Panc1 (cell line): ENCODE measurements around the gene SPATA32. TPM values are rescaled to one million over a fixed set of nuclear protein-coding genes. Genes with fewer than 3 reads are reported as not detected.

ENCODE experiments used
- ATAC-seq: fragments of 200-7000 bp; cut with Tn5 transposase; 2 replicates; pipeline ENCODE4 v1.9.1; 2020; ENCODE audit warnings: mild to moderate bottlenecking, moderate library complexity
- BruUV-seq: library from RNA; stranded (reverse); fragments of 400-500 nt; replicated peaks from 2 replicates; lab custom pipeline; 2021; lab: Mats Ljungman, UMichigan
- CTCF ChIA-PET: fragments of 300-600 bp; sonication (Branson Sonifier 250); formaldehyde crosslinking; loops from one replicate; lab custom pipeline; 2022; ENCODE audit warnings: antibody characterized with exemption; lab: Charles Lee
- POLR2A ChIA-PET: fragments of 300-600 bp; sonication (Branson Sonifier 250); formaldehyde crosslinking; loops from one replicate; lab custom pipeline; 2022; ENCODE audit warnings: antibody characterized with exemption; lab: Charles Lee
- DNase-seq: peaks from one replicate; pipeline ENCODE4 v3.0.0-alpha.2; 2010; ENCODE audit warnings: low read depth, low spot score
- H3K27ac ChIP-seq: 2 replicates; pipeline ENCODE4 v1.5.1; 2011; ENCODE audit warnings: mild to moderate bottlenecking, low read length, inconsistent platforms
- H3K27me3 ChIP-seq: fragments of 200-500 bp; sonication (Bioruptor generic); 2 replicates; pipeline ENCODE4 v1.6.0; 2014; ENCODE audit warnings: low read length, inconsistent platforms; ENCODE audit not compliant: control insufficient read depth, insufficient read depth
- H3K36me3 ChIP-seq: fragments of 200-500 bp; sonication (Bioruptor generic); 2 replicates; pipeline ENCODE4 v1.5.1; 2014; ENCODE audit warnings: inconsistent platforms, mild to moderate bottlenecking, low read length, moderate library complexity; ENCODE audit not compliant: control insufficient read depth, insufficient read depth
- H3K4me1 ChIP-seq: 2 replicates; pipeline ENCODE4 v1.5.1; 2011; ENCODE audit warnings: inconsistent platforms, mild to moderate bottlenecking, low read length, moderate library complexity; ENCODE audit not compliant: control insufficient read depth, insufficient read depth
- H3K4me3 ChIP-seq, 2 experiments: 2 replicates each; pipeline ENCODE4 v1.5.1; 2011 to 2012; ENCODE audit warnings: low read depth in 2 of 2, low read length in 2 of 2, mild to moderate bottlenecking in 2 of 2, inconsistent platforms in 1 of 2, moderate library complexity in 1 of 2
- H3K9me3 ChIP-seq: fragments of 200-500 bp; sonication (Bioruptor generic); 2 replicates; pipeline ENCODE4 v1.5.1; 2014; ENCODE audit warnings: low read depth, mild to moderate bottlenecking, inconsistent platforms, low read length, moderate library complexity; ENCODE audit not compliant: control insufficient read depth, insufficient read depth
- CTCF ChIP-seq: fragments of 450-650 bp; IDR thresholded peaks from 2 replicates; pipeline ENCODE4 v1.5.1; 2017; ENCODE audit warnings: mild to moderate bottlenecking
- POLR2AphosphoS5 ChIP-seq: IDR thresholded peaks from 2 replicates; pipeline ENCODE4 v1.6.1; 2012; ENCODE audit warnings: mild to moderate bottlenecking, low read depth, low read length, moderate library complexity
- REST ChIP-seq, 2 experiments: IDR thresholded peaks; 2 replicates each; pipeline ENCODE4 v1.6.1; 2011 to 2012; ENCODE audit warnings: low read depth in 2 of 2, control low read depth in 1 of 2, low read length in 1 of 2, mild to moderate bottlenecking in 1 of 2, moderate library complexity in 1 of 2; ENCODE audit not compliant: insufficient read depth in 1 of 2
- SIN3A ChIP-seq: IDR thresholded peaks from 2 replicates; pipeline ENCODE4 v1.6.1; 2012; ENCODE audit warnings: low read depth, mild to moderate bottlenecking, low read length, moderate library complexity, borderline replicate concordance; ENCODE audit not compliant: insufficient read depth
- TCF7L2 ChIP-seq: IDR thresholded peaks from 2 replicates; pipeline ENCODE4 v1.6.1; 2011; ENCODE audit warnings: mild to moderate bottlenecking, low read depth, low read length, inconsistent platforms
- in situ Hi-C: cut with HindIII; loops from 2 replicates; pipeline ENCODE4 v1.10.0; 2016; ENCODE audit warnings: low sequenced_read_pairs, low pct_unique_long_range_greater_than_20kb
- intact Hi-C: fragments of 100-400 bp; cut with micrococcal nuclease; formaldehyde crosslinking; loops from one replicate; pipeline ENCODE4 v1.10.0; 2022; ENCODE audit not compliant: unreplicated experiment
- total RNA-seq: library from RNA; stranded (reverse); gene quantifications from one replicate; pipeline ENCODE4 v1.2.1, GENCODE V29; 2021; ENCODE audit not compliant: unreplicated experiment

SPATA32 gene
- total RNA-seq, 1 experiment from 2014 or later: 0.26 TPM

- in situ Hi-C loops (no loop called here), intact Hi-C loops (no loop called here)
- no TSS peak for BruUV-seq
- Histone ChIP-seq H3K4me1 (peaks cover 41% of the 10 kb centered on the region), H3K27me3 (no peaks in the 10 kb centered on the region), H3K9me3 (no peaks in the 10 kb centered on the region), H3K4me3 (no peak overlapping the region), H3K36me3 (no peaks in the 10 kb centered on the region), H3K27ac (0 out of 2 replicates have a peak overlapping the region, but pooled peaks have one; percentile 13)
- TF ChIP-seq CTCF: peak; percentile 80
- TF ChIP-seq SIN3A: no peak
- DNase-seq (no peak), ATAC-seq (peak; percentile 69)
- POLR2A ChIA-PET: no interaction called here
- CTCF ChIA-PET: interaction anchor here (0.5 to 2.2 kb wide), 6 partner anchors 11 to 98 kb away, joined by 3 to 14 read pairs (median 6); partner anchors contain the start of gene ACBD4
Measured at GRCh38 chr17:45231481-45232116, 30.3 kb downstream of the SPATA32 start.

GRCh38 chr17:45230787-45231480, 31.0 kb downstream of the SPATA32 start:
- Histone ChIP-seq H3K36me3 (no peaks in the 10 kb centered on the region), H3K9me3 (no peaks in the 10 kb centered on the region), H3K4me3 (no peak overlapping the region), H3K27ac (peak overlapping the region; percentile 13; the same call in 1 of the 2 replicates), H3K27me3 (no peaks in the 10 kb centered on the region), H3K4me1 (peaks cover 48% of the 10 kb centered on the region)
- POLR2A ChIA-PET: no interaction called here
- TF ChIP-seq SIN3A (no peak), POLR2AphosphoS5 (no peak), TCF7L2 (no peak), CTCF (no peak), REST (IDR thresholded peaks at IDR 0.05; ENCODE audit: insufficient read depth in 1 of 2, low read depth in 2 of 2, low read length in 1 of 2) (no peak)
- intact Hi-C loops (no loop called here), in situ Hi-C loops (no loop called here)
- ATAC-seq (peak; percentile 14), DNase-seq (no peak)
- CTCF ChIA-PET: interaction anchor here (0.9 to 2.2 kb wide), 4 partner anchors 10 to 96 kb away, joined by 3 to 14 read pairs (median 6); partner anchors contain the start of gene ACBD4
- no TSS peak for BruUV-seq
